Epithelial cell of proximal tubule (primary cell): ENCODE measurements around the gene AMER2. TPM values are rescaled to one million over a fixed set of nuclear protein-coding genes. Genes with fewer than 3 reads are reported as not detected.

Source experiments
- DNase-seq: peaks from one replicate; pipeline ENCODE4 v3.0.0-alpha.2; 2011; ENCODE audit warnings: low read depth
- H3K4me3 ChIP-seq: 2 replicates; pipeline ENCODE4 v1.5.1; 2011; ENCODE audit warnings: low read depth, mild to moderate bottlenecking, low read length
- total RNA-seq: library from RNA; depleted of rRNA; stranded (reverse); fragments of >200 nt; gene quantifications from 2 replicates; pipeline ENCODE4 v1.2.3, GENCODE V29; 2015
- TF ChIP-seq, protein P1 (sequence below): conservative IDR thresholded peaks from 2 replicates; pipeline ENCODE4 v1.5.1; 2012; ENCODE audit warnings: low read depth, mild to moderate bottlenecking, low read length

Gene AMER2
- total RNA-seq, 1 donor from 2014 or later, result 0.29 TPM

- TF ChIP-seq, protein P1, sequence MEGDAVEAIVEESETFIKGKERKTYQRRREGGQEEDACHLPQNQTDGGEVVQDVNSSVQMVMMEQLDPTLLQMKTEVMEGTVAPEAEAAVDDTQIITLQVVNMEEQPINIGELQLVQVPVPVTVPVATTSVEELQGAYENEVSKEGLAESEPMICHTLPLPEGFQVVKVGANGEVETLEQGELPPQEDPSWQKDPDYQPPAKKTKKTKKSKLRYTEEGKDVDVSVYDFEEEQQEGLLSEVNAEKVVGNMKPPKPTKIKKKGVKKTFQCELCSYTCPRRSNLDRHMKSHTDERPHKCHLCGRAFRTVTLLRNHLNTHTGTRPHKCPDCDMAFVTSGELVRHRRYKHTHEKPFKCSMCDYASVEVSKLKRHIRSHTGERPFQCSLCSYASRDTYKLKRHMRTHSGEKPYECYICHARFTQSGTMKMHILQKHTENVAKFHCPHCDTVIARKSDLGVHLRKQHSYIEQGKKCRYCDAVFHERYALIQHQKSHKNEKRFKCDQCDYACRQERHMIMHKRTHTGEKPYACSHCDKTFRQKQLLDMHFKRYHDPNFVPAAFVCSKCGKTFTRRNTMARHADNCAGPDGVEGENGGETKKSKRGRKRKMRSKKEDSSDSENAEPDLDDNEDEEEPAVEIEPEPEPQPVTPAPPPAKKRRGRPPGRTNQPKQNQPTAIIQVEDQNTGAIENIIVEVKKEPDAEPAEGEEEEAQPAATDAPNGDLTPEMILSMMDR, result no peak
- H3K4me3 ChIP-seq, result no peak overlapping the region
- DNase-seq, result no peak
These were observed 31.0 kb downstream of the AMER2 start for GRCh38 chr13:25141042-25141441.

GRCh38 chr13:25137788-25138115 is 34.3 kb downstream of the AMER2 start:
- H3K4me3 ChIP-seq, result no peak overlapping the region
- TF ChIP-seq, protein P1, result no peak
- no peak for DNase-seq

DNA sequence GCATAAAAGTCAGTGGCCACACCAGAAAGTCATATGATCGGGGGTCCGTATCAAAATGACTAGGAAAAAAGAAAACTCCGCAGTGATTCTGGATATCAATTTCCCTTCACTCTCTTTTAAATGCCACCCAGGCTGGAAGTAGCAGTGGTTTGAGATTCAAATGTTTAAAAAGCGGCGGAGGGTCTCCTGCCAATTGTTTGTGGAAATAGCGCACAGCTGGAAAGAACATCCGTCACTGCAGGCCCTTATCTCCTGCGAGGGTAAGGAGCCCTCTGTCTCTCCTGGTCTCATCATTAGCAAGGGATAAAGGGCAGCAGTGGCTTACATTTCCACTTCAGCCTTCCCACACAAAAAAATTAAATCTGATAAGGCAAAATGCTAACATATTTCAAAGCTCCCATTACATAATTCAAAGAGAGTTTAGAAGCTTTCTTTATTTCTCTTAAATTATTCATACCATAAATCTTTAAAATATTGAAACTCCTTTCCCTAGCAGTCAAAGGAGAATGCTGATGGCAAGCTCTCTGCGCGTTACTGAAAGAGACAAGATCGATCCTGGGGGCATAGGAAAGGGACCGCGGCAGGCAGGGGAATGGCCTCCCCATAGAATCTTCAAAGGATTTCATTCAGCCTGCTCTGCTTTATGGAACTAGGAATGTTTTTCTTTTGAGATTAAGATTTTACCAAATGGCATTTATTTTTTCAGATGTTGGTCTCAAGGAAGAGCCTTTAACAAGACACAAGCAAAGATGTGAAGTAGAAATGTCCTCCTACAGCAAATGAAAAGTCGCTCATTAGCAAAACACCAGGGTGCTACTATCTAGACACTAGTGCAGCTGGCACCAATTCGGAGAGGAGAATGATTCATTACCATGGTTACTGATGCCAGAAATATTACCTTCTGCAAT is 35.0 kb downstream of the AMER2 start:
- TF ChIP-seq, protein P1, result no peak

GRCh38 chr13:25135896-25136295 is 36.2 kb downstream of the AMER2 start:
- no peak overlapping the region for H3K4me3 ChIP-seq
- TF ChIP-seq, protein P1, result no peak

More for the DNA sequence above, 35.0 kb downstream of the AMER2 start:
- no peak overlapping the region for H3K4me3 ChIP-seq
- DNase-seq, result no peak

GRCh38 chr13:25132751-25133390 is 39.2 kb downstream of the AMER2 start:
- TF ChIP-seq, protein P1, result no peak
- DNase-seq, result no peak
- H3K4me3 ChIP-seq, result no peak overlapping the region

More at GRCh38 chr13:25135896-25136295, 36.2 kb downstream of the AMER2 start:
- DNase-seq, result no peak

DNA sequence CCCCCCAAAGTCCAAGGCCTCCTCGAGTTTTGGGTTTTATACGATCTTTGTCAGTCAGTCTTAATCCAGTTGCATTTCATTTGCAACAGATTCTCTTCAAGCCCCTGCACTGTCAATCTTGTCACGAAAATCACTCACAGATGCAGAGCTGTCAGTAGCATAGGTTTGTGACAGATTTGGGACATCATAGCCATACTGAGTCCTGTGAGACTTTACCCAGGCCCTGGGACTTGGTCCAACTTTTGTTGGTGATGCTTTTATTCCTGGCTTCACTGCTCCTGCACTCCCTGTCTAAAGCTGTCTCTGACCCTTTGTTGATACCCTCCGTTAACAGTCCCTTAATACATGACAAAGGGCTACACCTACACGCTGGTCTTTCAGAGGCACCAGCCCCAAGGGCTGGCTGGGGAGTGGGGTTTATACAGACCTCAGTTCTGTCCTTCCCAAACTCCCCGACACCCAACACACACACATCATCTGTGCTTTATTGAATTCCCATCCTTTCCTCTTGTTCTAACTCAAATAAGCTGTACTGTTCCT is 40.1 kb downstream of the AMER2 start:
- no peak for DNase-seq
- no peak overlapping the region for H3K4me3 ChIP-seq
- TF ChIP-seq, protein P1, result no peak
